ENCODE data around the gene NUDT6. TPM values are rescaled to one million over a fixed set of nuclear protein-coding genes. Genes with fewer than 3 reads are reported as not detected.
"Not testable (repeated sequence)": the region's sequence is repeated elsewhere in the genome, so short reads cannot be mapped to it uniquely, and the experiment has no call there.

Gene NUDT6
- polyA plus RNA-seq, 1 of the 3 experiments (the other 2 are of a cell fraction), result 10.1 TPM

DNA sequence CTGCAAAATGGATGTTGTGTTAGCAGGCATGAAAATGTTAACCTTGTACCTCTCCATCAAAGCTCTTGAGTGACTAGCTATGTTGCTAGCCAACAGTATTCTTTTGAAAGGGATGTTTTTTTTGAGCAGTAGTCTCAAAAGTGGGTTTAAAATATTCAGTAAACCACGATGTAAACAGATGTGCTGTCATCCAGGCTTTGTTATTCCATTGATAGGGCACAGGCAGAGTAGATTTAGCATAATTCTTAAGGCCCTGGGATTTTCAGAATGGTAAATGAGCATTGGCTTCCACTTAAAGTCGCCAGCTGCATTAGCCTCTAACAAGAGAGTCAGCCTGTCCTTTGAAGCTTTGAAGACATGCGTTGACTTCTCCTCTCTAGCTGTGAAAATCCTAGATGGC lies 77.3 kb downstream of the NUDT6 start:
- POLR2A ChIA-PET, result no interaction called here
- Histone ChIP-seq H3K27ac (ENCODE audit: low read depth in 2 of 2, low read length in 1 of 2) (no peak overlapping the region), H3K9me2 (no peaks in the 10 kb centered on the region), H3K9ac (no peak overlapping the region), H3K4me3 (ENCODE audit: low read depth in 2 of 2, low read length in 1 of 2) (no peak overlapping the region), H3K9me3 (no peaks in the 10 kb centered on the region), H3K79me2 (ENCODE audit: insufficient read depth) (peaks cover 100% of the 10 kb centered on the region), H3K27me3 (ENCODE audit: insufficient read depth) (no peaks in the 10 kb centered on the region), H3F3A (replicated peaks; ENCODE audit: insufficient read depth) (peaks cover 11% of the 10 kb centered on the region), H3K4me2 (no peak overlapping the region), H3K36me3 (replicated peaks in 1 of 2; ENCODE audit: control insufficient read depth in 1 of 2, insufficient read depth in 2 of 2, low read length in 1 of 2) (peaks cover 20 to 46% of the 10 kb centered on the region in 2 experiments), H3K4me1 (ENCODE audit: control insufficient read depth in 1 of 2, insufficient read depth in 2 of 2, low read depth in 1 of 2, low read length in 1 of 2) (peaks cover 8 to 16% of the 10 kb centered on the region in 2 experiments; a peak in 3 of 4 replicates), H2AFZ (ENCODE audit: low read depth) (no peak overlapping the region), H4K20me1 (ENCODE audit: insufficient read depth) (peaks cover 86% of the 10 kb centered on the region)
- WGBS (ENCODE audit: low lambda C conversion rate), result 100% methylated on average over 3 of the region's 3 CpGs
- CTCF ChIA-PET, result interaction anchor here (0.6 kb wide), 1 partner anchor 86 kb away, joined by 3 read pairs; no protein-coding TSS in a partner anchor
- no peak for TF ChIP-seq EP300 (IDR thresholded peaks at IDR 0.05; ENCODE audit: borderline replicate concordance in 1 of 2, low read depth in 1 of 2, low read length in 1 of 2)
- DNase-seq, result no peak

DNA sequence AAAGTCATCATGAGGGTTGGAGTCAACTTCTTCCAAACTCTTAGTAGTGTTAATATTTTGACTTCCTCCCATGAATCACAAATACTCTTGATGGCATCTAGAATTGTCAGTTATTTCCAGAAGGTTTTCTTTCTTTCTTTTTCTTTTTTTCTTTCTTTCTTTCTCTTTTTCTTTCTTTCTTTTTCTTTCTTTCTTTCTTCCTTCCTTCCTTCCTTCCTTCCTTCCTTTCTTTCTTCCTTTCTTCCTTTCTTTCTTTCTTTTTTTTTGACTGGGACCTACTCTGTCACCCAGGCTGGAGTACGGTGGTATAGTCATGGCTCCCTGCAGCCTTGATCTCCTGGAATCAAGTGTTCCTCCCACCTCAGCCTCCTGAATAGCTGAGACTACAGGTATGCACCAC lies 78.0 kb downstream of the NUDT6 start:
- CTCF ChIA-PET, result interaction anchor here (0.6 kb wide), 1 partner anchor 86 kb away, joined by 3 read pairs; no protein-coding TSS in a partner anchor
- not testable (repeated sequence) for H3K4me3 ChIP-seq (ENCODE audit: low read depth in 2 of 2, low read length in 1 of 2)

DNA sequence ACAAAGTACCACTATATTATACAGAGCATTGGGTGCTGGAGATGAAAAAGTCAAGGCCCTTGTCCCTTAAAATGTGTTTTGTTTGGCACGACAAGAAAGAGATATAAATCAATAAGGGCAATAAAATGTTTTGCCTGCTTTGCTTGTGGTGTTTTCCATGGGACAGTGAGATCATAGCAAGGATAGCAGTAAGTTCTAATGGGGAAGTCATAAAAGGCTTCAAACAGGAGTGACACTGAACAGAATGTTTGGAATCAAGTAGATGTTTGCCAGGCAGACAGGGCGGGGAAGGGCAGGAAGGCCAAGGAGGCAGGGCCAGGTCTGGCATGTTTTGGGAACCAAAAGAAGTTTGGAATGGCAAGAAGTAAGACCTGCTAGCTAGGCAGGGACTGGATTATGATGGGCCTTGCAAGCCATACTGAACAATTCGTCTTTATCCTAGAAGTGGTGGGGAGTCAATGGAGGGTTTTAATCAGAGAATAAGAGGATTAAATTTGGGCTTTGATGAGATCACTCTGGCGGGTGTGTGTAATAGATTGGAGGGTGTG lies 79.3 kb downstream of the NUDT6 start:
- Histone ChIP-seq H3K4me3 (ENCODE audit: low read depth in 2 of 2, low read length in 1 of 2) (no peak overlapping the region), H3K36me3 (replicated peaks in 1 of 2; ENCODE audit: control insufficient read depth in 1 of 2, insufficient read depth in 2 of 2, low read length in 1 of 2) (peaks cover 35 to 62% of the 10 kb centered on the region in 2 experiments), H3K4me2 (no peak overlapping the region), H3K9me3 (no peaks in the 10 kb centered on the region), H3K79me2 (ENCODE audit: insufficient read depth) (peaks cover 100% of the 10 kb centered on the region), H3K9ac (no peak overlapping the region), H2AFZ (ENCODE audit: low read depth) (no peak overlapping the region), H4K20me1 (ENCODE audit: insufficient read depth) (peaks cover 87% of the 10 kb centered on the region), H3K9me2 (no peaks in the 10 kb centered on the region), H3K27ac (ENCODE audit: low read depth in 2 of 2, low read length in 1 of 2) (no peak overlapping the region; a peak in 1 of 4 replicates), H3F3A (replicated peaks; ENCODE audit: insufficient read depth) (peaks cover 12% of the 10 kb centered on the region), H3K4me1 (ENCODE audit: control insufficient read depth in 1 of 2, insufficient read depth in 2 of 2, low read depth in 1 of 2, low read length in 1 of 2) (peaks cover 8 to 16% of the 10 kb centered on the region in 2 experiments; a peak in 3 of 4 replicates), H3K27me3 (ENCODE audit: insufficient read depth) (no peaks in the 10 kb centered on the region)
- POLR2A ChIA-PET, result no interaction called here
- DNase-seq, result peak; percentile 26
- TF ChIP-seq TCF12 (IDR thresholded peaks at IDR 0.05) (0 out of 2 replicates have a peak, but pooled peaks have one; percentile 7), FOXM1 (IDR thresholded peaks at IDR 0.05; ENCODE audit: low read depth) (no peak)
- CTCF ChIA-PET, result interaction anchor here (0.7 kb wide), 2 partner anchors 12 to 15 kb away, joined by 3 read pairs; no protein-coding TSS in a partner anchor
- 69% methylated on average over 4 of the region's 4 CpGs for WGBS (ENCODE audit: low lambda C conversion rate)

More for the DNA sequence above, 78.0 kb downstream of the NUDT6 start:
- H4K20me1 ChIP-seq (ENCODE audit: insufficient read depth), result peaks cover 85% of the 10 kb centered on the region
- H3K9me3 ChIP-seq; H3K27ac ChIP-seq (ENCODE audit: low read depth in 2 of 2, low read length in 1 of 2); H2AFZ ChIP-seq (ENCODE audit: low read depth); POLR2A ChIA-PET; H3F3A ChIP-seq (replicated peaks; ENCODE audit: insufficient read depth); DNase-seq; H3K27me3 ChIP-seq (ENCODE audit: insufficient read depth); H3K9me2 ChIP-seq; H3K9ac ChIP-seq; H3K4me2 ChIP-seq: not testable (repeated sequence)
- 100% methylated on average over 1 of the region's 1 CpG for WGBS (ENCODE audit: low lambda C conversion rate)
- H3K36me3 ChIP-seq (replicated peaks in 1 of 2; ENCODE audit: control insufficient read depth in 1 of 2, insufficient read depth in 2 of 2, low read length in 1 of 2), result peaks cover 27 to 53% of the 10 kb centered on the region in 2 experiments
- peaks cover 8 to 16% of the 10 kb centered on the region in 2 experiments; a peak in 3 of 4 replicates for H3K4me1 ChIP-seq (ENCODE audit: control insufficient read depth in 1 of 2, insufficient read depth in 2 of 2, low read depth in 1 of 2, low read length in 1 of 2)
- peaks cover 100% of the 10 kb centered on the region for H3K79me2 ChIP-seq (ENCODE audit: insufficient read depth)

Other genes starting within 250 kb of the NUDT6 start
- 1.5 and 2.1 TPM in 2 replicates for gene BBS12, start 189.9 kb downstream of the NUDT6 start, polyA plus RNA-seq (2012; rRNA removed)
- gene FGF2, start 95.8 kb downstream of the NUDT6 start, polyA plus RNA-seq (2012; rRNA removed), result 11.1 and 17.0 TPM in 2 replicates

Measured in SK-N-SH (cell line).